SH-SY5Y (cell line): ENCODE data around the gene FBXO46.

Source experiments
- GATA2 ChIP-seq: IDR thresholded peaks from 2 replicates; pipeline ENCODE4 v1.6.1; 2011; ENCODE audit warnings: mild to moderate bottlenecking, low read depth, low read length
- GATA3 ChIP-seq: IDR thresholded peaks from 2 replicates; pipeline ENCODE4 v1.6.1; 2011; ENCODE audit warnings: low read depth, mild to moderate bottlenecking, low read length, moderate library complexity

DNA sequence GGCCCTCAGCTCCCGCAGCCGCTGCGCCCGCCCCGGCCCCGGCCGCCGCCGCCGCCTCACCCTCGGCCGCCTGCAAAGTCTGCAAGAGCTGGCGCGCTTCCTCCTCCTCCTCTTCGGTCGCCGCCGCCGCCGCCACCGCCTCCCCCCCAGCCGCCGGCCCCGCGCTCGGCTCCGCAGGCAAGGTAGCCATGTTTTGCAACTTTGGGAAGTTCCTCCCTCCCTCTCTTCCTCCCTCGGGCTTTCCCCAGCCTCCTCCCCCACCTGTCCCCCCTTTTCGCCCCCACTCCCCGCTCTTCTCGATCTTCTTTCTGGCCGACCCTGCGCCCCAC lies 37.9 kb upstream of the FBXO46 start:
- TF ChIP-seq GATA2 (no peak), GATA3 (no peak)
